ENCODE measurements around the gene CCDC80.

Gene CCDC80

DNA sequence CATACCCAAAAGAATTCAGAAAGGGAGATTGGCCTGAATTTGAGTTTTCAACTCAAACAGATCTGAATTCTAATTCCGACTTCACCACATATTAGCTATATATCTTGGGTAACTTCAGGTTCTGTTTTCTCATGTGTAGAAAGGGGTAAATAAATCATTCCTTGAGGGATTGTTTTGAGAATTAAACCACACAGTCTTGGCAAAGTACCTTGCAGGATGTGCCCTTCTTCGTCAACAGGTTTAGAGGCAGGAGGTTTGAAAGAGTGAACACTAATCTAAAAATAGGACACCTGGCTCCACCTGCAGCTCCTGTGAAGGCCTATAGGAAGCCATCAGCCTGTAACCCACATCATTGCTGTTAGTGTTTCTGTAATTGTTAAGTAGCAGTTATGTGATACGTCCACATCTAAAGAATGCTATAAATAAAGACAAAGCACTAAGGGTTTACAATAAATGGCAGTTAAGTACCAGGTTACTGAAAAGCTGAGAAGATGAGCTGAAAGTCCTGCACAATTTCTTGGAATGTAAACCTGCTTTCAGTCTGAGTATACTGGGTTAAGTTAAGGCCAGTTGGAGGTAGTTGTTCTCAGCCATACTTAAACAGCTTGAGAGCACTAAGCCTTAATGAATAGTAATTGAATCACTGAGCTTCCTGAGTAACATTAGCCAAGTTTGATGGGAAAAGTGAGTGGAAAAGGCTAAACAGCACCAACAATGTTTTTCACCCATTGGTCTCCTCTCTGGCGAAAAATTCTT, 6.0 kb downstream of the CCDC80 start:
- DNase-seq (ENCODE audit: low read depth in 2 of 2, low spot score in 1 of 2), result no peak

DNA sequence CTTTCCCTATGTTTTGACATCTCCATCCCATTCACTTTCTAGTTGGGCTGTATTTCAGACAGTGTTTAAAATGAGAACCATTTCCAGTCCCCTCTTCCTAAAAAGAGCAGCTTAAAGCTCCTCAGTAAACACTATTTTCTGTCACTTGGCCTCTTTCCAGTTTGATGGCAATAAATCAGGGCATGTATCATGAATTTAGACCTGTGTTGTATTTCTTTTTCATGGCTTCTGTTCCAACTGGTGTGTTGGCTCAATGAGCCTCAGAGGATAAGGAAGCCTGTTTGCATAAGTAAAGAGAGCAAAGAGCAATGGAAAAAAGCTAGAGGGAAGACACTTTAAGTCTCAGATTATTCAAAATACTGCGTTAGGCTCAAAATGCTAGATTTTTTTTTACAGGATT, 7.2 kb downstream of the CCDC80 start:
- no peak for DNase-seq (ENCODE audit: low read depth in 2 of 2, low spot score in 1 of 2)

GRCh38 chr3:112633191-112633590, 7.8 kb downstream of the CCDC80 start:
- DNase-seq (ENCODE audit: low read depth in 2 of 2, low spot score in 1 of 2), result no peak

GRCh38 chr3:112632596-112632995, 8.3 kb downstream of the CCDC80 start:
- DNase-seq (ENCODE audit: low read depth in 2 of 2, low spot score in 1 of 2), result no peak

- no peak for DNase-seq (ENCODE audit: low read depth in 2 of 2, low spot score in 1 of 2)
Measured at GRCh38 chr3:112631257-112631656, 9.7 kb downstream of the CCDC80 start.

GRCh38 chr3:112629425-112629824, 11.5 kb downstream of the CCDC80 start:
- no peak for DNase-seq (ENCODE audit: low read depth in 2 of 2, low spot score in 1 of 2)

- no peak for DNase-seq (ENCODE audit: low read depth in 2 of 2, low spot score in 1 of 2)
Measured at GRCh38 chr3:112627919-112628466, 12.9 kb downstream of the CCDC80 start.

- DNase-seq (ENCODE audit: low read depth in 2 of 2, low spot score in 1 of 2), result no peak
Measured at GRCh38 chr3:112627419-112627818, 13.5 kb downstream of the CCDC80 start.

GRCh38 chr3:112623717-112624116, 17.2 kb downstream of the CCDC80 start:
- no peak for DNase-seq (ENCODE audit: low read depth in 2 of 2, low spot score in 1 of 2)

- DNase-seq (ENCODE audit: low read depth in 2 of 2, low spot score in 1 of 2), result no peak
Measured at GRCh38 chr3:112623213-112623612, 17.7 kb downstream of the CCDC80 start.

DNA sequence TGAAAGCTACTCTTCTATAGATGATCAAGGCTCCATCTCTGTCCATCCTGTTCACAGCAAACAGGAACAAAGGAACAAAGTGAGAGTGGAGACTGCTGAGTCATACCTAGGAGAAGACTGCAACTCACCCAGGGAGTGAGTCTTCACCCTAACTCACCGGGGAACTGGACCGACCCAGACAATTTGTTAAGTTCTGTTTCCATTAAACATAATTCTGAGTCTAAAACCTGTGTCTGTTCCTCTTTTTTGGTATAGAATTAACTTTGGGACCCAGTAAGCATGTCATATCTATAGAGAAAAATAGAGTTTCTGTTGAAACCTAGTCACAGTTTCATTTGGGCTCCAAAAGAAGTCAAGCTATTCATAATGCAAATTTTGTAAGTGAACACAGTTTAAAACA, 21.6 kb downstream of the CCDC80 start:
- DNase-seq (ENCODE audit: low read depth in 2 of 2, low spot score in 1 of 2), result no peak

- DNase-seq (ENCODE audit: low read depth in 2 of 2, low spot score in 1 of 2), result no peak
Measured at GRCh38 chr3:112617285-112617684, 23.7 kb downstream of the CCDC80 start.

GRCh38 chr3:112615989-112616731, 24.8 kb downstream of the CCDC80 start:
- DNase-seq (ENCODE audit: low read depth in 2 of 2, low spot score in 1 of 2), result no peak

DNA sequence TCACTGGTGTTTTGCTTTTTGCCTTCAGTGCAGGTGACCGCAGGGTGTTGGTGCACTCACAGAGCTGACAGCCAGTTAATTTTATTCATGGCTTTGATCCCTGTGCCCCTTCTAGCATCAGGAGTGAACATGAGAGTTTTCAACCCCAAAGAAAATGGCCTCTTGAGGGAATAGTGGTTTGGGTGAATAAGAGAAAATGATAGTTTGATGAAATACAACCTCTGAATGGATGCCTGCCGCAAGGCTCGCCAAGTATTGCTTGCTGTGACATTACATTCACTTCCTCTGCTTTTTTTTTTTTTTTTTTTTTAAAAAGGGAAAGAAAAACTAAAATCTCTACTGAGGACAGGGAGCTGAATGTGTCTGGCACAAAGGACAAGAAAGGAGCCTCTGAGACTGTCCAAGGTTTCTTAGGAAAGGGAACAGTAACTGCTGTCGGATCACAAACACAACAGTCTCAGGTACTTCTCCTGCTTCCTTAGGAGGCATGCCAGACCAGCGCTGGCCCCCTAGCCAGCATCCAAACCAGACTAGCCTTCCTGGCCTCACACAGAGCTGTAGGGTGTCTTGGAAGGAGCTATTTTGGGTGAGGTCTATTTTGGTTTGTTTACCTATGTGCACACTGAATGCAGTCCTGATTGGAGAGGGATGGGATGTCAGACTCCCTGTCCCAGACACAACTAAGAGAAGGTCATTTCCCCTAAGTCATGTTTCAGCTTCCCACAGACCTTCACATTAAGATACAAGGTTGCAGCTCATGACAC, 29.0 kb downstream of the CCDC80 start:
- DNase-seq (ENCODE audit: low read depth in 2 of 2, low spot score in 1 of 2), result no peak

- DNase-seq (ENCODE audit: low read depth in 2 of 2, low spot score in 1 of 2), result no peak
Measured at GRCh38 chr3:112610121-112610520, 30.8 kb downstream of the CCDC80 start.

DNA sequence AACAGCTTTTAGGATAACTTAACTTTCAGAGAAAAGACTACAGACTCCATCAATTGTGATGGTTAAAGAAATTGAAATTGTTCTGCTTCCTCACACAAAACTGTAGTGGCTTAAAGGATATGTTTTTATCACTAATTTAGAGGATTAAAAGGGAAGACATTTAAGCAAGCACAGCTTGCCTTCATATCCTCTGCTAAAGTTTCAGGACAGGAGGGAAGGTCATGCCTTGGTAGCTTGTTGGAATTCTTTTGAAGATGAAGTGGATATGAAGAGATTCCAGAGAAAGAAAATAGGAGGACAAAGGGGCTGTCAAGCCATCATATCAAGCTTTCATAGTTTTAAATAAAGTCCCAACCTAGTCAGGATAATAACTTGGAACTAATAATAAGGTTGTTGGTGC, 33.1 kb downstream of the CCDC80 start:
- DNase-seq (ENCODE audit: low read depth in 2 of 2, low spot score in 1 of 2), result no peak

DNA sequence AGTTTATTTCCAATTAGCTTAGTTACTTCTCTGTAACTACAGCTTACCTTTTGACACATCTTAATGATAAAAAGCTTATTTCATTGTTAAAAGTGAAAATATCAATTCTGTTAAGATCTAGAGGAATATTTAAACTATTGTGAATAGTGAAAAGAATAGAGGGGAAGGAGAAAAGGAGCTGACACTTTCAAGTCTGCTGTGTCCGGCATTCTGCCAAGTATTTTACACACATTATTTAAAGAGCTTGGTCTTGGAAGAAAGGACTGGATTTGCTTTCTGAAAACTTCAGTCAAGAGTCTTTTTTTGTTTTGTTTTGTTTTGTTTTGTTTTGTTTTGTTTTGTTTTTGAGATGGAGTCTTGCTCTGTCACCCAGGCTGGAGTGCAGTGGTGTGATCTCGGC, 34.8 kb downstream of the CCDC80 start:
- DNase-seq (ENCODE audit: low read depth in 2 of 2, low spot score in 1 of 2), result no peak

DNA sequence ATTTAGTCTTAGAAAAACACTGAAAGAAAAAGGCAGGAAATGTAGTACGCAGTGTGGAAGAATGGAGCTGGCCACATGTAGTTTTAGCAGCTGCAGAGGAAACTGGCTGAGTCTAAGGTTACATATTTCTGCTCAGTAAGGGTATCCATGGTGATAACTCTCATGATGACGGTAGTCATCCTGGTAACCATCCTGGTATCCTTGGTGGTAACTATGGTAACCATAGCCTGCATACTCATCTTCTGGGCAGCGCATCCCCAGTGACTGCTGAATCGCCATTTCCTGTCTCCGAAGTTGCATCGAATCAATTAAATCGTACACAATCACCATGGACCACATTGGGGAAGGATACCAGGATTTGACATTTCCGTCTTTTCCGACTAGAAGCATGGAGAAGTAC, 35.7 kb downstream of the CCDC80 start:
- DNase-seq (ENCODE audit: low read depth in 2 of 2, low spot score in 1 of 2), result no peak

- no peak for DNase-seq (ENCODE audit: low read depth in 2 of 2, low spot score in 1 of 2)
Measured at GRCh38 chr3:112604536-112604935, 36.4 kb downstream of the CCDC80 start.

DNA sequence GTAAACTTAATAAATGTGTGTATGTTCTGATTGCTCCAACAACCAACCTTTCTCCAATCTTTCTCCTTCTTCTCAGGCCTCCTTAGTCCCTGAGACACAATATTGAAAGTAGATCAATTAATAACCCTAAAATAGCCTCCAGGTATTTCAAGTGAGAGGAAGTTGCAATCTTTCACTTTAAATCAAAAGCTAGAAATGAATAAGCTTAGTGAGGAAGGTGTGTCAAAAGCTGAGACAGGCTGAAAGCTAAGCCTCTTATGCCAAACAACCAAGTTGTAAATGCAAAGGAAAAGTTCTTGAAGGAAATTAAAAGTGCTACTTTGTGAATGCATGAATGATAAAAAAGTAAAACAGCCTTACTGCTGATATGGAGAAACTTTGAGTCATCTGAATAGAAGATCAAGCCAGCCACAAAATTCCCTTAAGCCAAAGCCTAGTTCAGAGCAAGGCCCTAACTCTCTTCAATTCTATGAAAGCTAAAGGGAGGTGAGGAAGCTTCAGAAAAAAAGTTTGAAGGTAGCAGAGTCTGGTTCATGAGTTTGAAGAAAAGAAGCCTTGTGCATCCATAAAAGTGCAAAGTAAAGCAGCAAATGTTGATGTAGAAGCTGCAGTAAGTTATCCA, 38.6 kb downstream of the CCDC80 start:
- no peak for DNase-seq (ENCODE audit: low read depth in 2 of 2, low spot score in 1 of 2)

GRCh38 chr3:112598731-112599130, 42.2 kb downstream of the CCDC80 start:
- DNase-seq (ENCODE audit: low read depth in 2 of 2, low spot score in 1 of 2), result no peak
